Transverse colon (tissue), 4 donors: ENCODE results near the gene ADGRA3. TPM values are rescaled to one million over a fixed set of nuclear protein-coding genes. Genes with fewer than 3 reads are reported as not detected.

Experiments used
- DNase-seq: peaks from one replicate; pipeline ENCODE4 v3.0.0-alpha.2; 2019
- H3K27ac ChIP-seq, 4 donors: fragments of 200-600 bp; sonication (generic); 2 replicates each; pipeline ENCODE4 v1.5.1; 2016 to 2018; ENCODE audit warnings: inconsistent platforms in 4 of 4
- H3K27me3 ChIP-seq: fragments of 200-600 bp; sonication (generic); 2 replicates; pipeline ENCODE4 v1.5.1; 2017; ENCODE audit warnings: inconsistent platforms
- H3K36me3 ChIP-seq, 4 donors: fragments of 200-600 bp; sonication (generic); 2 replicates each; pipeline ENCODE4 v1.5.1; 2017 to 2019; ENCODE audit warnings: inconsistent platforms in 4 of 4
- H3K4me1 ChIP-seq, 4 donors: fragments of 200-600 bp; sonication (generic); 2 replicates each; pipeline ENCODE4 v1.5.1; 2017 to 2020; ENCODE audit warnings: inconsistent platforms in 4 of 4
- H3K4me3 ChIP-seq, 4 donors: fragments of 200-600 bp; sonication (generic); 1 replicate in 1 of 4; 2 replicates in 3 of 4; pipeline versions ENCODE4 v1.5.1 to v1.6.1; 2017 to 2019; ENCODE audit warnings: inconsistent platforms in 4 of 4
- H3K9me3 ChIP-seq, 2 donors: fragments of 200-600 bp; sonication (generic); 2 replicates each; pipeline ENCODE4 v1.5.1; 2017 to 2019; ENCODE audit warnings: inconsistent platforms in 2 of 2
- CTCF ChIP-seq, 5 experiments: fragments of 200-600 bp in 3 of 5; fragments of 450-650 bp in 2 of 5; sonication (generic) in 3 of 5; IDR thresholded peaks; 1 replicate in 2 of 5; 2 replicates in 3 of 5; pipeline ENCODE4 v1.5.1; 2016 to 2017; ENCODE audit warnings: antibody characterized with exemption in 5 of 5, inconsistent platforms in 3 of 5, mild to moderate bottlenecking in 2 of 5, moderate library complexity in 1 of 5
- EP300 ChIP-seq: sonication (generic); formaldehyde crosslinking; IDR thresholded peaks from one replicate; pipeline ENCODE4 v1.6.1; 2017; ENCODE audit warnings: antibody characterized with exemption, low read depth
- POLR2A ChIP-seq: fragments of 450-650 bp; IDR thresholded peaks from one replicate; pipeline ENCODE4 v1.6.1; 2016; ENCODE audit warnings: antibody characterized with exemption, mild to moderate bottlenecking, moderate library complexity
- POLR2AphosphoS5 ChIP-seq, 3 donors: sonication (generic); formaldehyde crosslinking; IDR thresholded peaks; one replicate each; pipeline ENCODE4 v1.6.1; 2016; ENCODE audit warnings: antibody characterized with exemption in 3 of 3
- WGBS, 2 donors: methylation state at CpG; one replicate each; pipeline ENCODE4 v1.1.5; 2018; ENCODE audit warnings: low coverage in 1 of 2; 5-methylcytosine and 5-hydroxymethylcytosine counted together
- in situ Hi-C, 4 donors: fragments of 200-750 bp; cut with MboI; loops; one replicate each; pipeline versions ENCODE4 v1.15.0 to v1.15.1; 2017; ENCODE audit warnings: low sequenced_read_pairs in 3 of 4, low pct_ligation_motif_present in 1 of 4, low pct_unique_long_range_greater_than_20kb in 1 of 4
- intact Hi-C: fragments of 100-400 bp; cut with DNase I; formaldehyde crosslinking; loops from one replicate; pipeline ENCODE4 v1.15.1; 2023; ENCODE audit warnings: low total_unique reads
- total RNA-seq, 4 donors: library from RNA; depleted of rRNA; stranded (reverse); fragments of >200 nt; gene quantifications; one replicate each; pipeline ENCODE4 v1.1.0, GENCODE V29; 2016

The ADGRA3 gene
- total RNA-seq, 4 donors from 2014 or later = 76.7 to 126 (median 91.1) TPM

- Histone ChIP-seq H3K27me3 (no peaks in the 10 kb centered on the region), H3K27ac (no peak overlapping the region), H3K36me3 (no peaks in the 10 kb centered on the region), H3K4me3 (no peak overlapping the region), H3K9me3 (no peaks in the 10 kb centered on the region), H3K4me1 (peaks cover 9 to 75% (median 41%) of the 10 kb centered on the region in 4 donors)
- TF ChIP-seq CTCF (IDR thresholded peaks at IDR 0.05) = no peak
- TF ChIP-seq POLR2A = no peak
- no peak for TF ChIP-seq POLR2AphosphoS5 (IDR thresholded peaks at IDR 0.05)
- no peak for TF ChIP-seq EP300
- in situ Hi-C loops (no loop called here), intact Hi-C loops (no loop called here)
- no peak for DNase-seq
- 95% methylated on average over 5 of the region's 5 CpGs; no CpG with 5 or more reads in 1 of the 2 donors for WGBS, 2 donors
Observed at GRCh38 chr4:22487328-22487727, 28.5 kb downstream of the ADGRA3 start.

DNA sequence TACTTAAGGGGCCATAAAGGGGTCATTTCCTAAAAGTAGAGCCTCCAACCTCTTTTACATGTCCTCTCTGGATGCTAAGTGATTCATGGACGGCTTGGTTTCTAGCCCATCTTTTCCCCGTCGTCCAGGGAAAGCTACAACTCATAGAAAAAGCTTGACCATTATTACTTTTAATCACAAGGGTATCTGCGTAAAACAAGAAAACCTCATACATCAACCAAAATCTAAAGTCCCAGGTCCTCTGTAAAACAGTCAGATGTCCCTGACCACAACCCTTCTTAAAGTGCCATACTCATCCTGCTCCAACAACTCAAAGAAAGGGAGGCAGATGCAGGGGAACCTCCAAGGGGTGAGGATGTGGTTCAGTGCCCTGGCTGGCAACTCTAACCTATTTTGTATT, 29.6 kb downstream of the ADGRA3 start:
- Histone ChIP-seq H3K27ac (no peak overlapping the region), H3K4me3 (no peak overlapping the region), H3K36me3 (no peaks in the 10 kb centered on the region), H3K4me1 (peaks cover 8 to 68% (median 33%) of the 10 kb centered on the region in 4 donors), H3K27me3 (no peaks in the 10 kb centered on the region), H3K9me3 (no peaks in the 10 kb centered on the region)
- no peak for TF ChIP-seq POLR2A
- no peak for TF ChIP-seq CTCF (IDR thresholded peaks at IDR 0.05)
- TF ChIP-seq EP300 = no peak
- no peak for TF ChIP-seq POLR2AphosphoS5 (IDR thresholded peaks at IDR 0.05)
- intact Hi-C loops = no loop called here
- WGBS, 2 donors = 58 to 72% methylated on average over 4 of the region's 4 CpGs
- in situ Hi-C loops = no loop called here
- no peak for DNase-seq

GRCh38 chr4:22485737-22486136, 30.1 kb downstream of the ADGRA3 start:
- no peak overlapping the region for H3K4me3 ChIP-seq
- TF ChIP-seq CTCF (IDR thresholded peaks at IDR 0.05) (no peak), EP300 (no peak), POLR2A (no peak), POLR2AphosphoS5 (IDR thresholded peaks at IDR 0.05) (no peak)
- H3K27me3 ChIP-seq = no peaks in the 10 kb centered on the region
- H3K36me3 ChIP-seq = no peaks in the 10 kb centered on the region
- intact Hi-C loops (no loop called here), in situ Hi-C loops (no loop called here)
- DNase-seq = no peak
- no peak overlapping the region for H3K27ac ChIP-seq
- H3K9me3 ChIP-seq = no peaks in the 10 kb centered on the region
- peaks cover 8 to 68% (median 32%) of the 10 kb centered on the region in 4 donors for H3K4me1 ChIP-seq
- 75 to 76% methylated on average over 3 to 4 of the region's 4 CpGs for WGBS, 2 donors

GRCh38 chr4:22483551-22483981, 32.3 kb downstream of the ADGRA3 start:
- intact Hi-C loops = no loop called here
- no peaks in the 10 kb centered on the region for H3K36me3 ChIP-seq
- H3K27me3 ChIP-seq = no peaks in the 10 kb centered on the region
- peaks cover 8 to 56% (median 22%) of the 10 kb centered on the region in 4 donors for H3K4me1 ChIP-seq
- no peak for DNase-seq
- TF ChIP-seq POLR2AphosphoS5 (IDR thresholded peaks at IDR 0.05) (no peak), EP300 (no peak), CTCF (IDR thresholded peaks at IDR 0.05) (no peak), POLR2A (no peak)
- in situ Hi-C loops = no loop called here
- WGBS, 2 donors = 23 to 30% methylated on average over 1 of the region's 1 CpG
- no peaks in the 10 kb centered on the region for H3K9me3 ChIP-seq
- H3K27ac ChIP-seq = no peak overlapping the region
- no peak overlapping the region for H3K4me3 ChIP-seq
